Skeletal muscle tissue (tissue), 5 donors: ENCODE data around the gene MAP3K6. TPM values are rescaled to one million over a fixed set of nuclear protein-coding genes. Genes with fewer than 3 reads are reported as not detected.

Source experiments
- H3K27ac ChIP-seq: one replicate; pipeline ENCODE4 v1.7.0; 2013; ENCODE audit warnings: mild to moderate bottlenecking, low read depth, low read length, inconsistent platforms
- H3K27me3 ChIP-seq, 3 donors: one replicate each; pipeline ENCODE4 v1.7.0; 2013; ENCODE audit warnings: low read length in 3 of 3; ENCODE audit not compliant: control insufficient read depth in 3 of 3, insufficient read depth in 3 of 3
- H3K36me3 ChIP-seq, 3 donors: one replicate each; pipeline ENCODE4 v1.7.0; 2013; ENCODE audit warnings: low read length in 3 of 3; ENCODE audit not compliant: control insufficient read depth in 3 of 3, insufficient read depth in 3 of 3
- H3K4me1 ChIP-seq, 3 donors: one replicate each; pipeline ENCODE4 v1.7.0; 2013; ENCODE audit warnings: low read length in 3 of 3, mild to moderate bottlenecking in 3 of 3; ENCODE audit not compliant: control insufficient read depth in 3 of 3, insufficient read depth in 3 of 3
- H3K4me3 ChIP-seq, 3 donors: one replicate each; pipeline ENCODE4 v1.7.0; 2013; ENCODE audit warnings: low read length in 3 of 3
- H3K9ac ChIP-seq, 3 donors: one replicate each; pipeline ENCODE4 v1.7.0; 2013; ENCODE audit warnings: low read length in 3 of 3, mild to moderate bottlenecking in 3 of 3, moderate library complexity in 2 of 3, low read depth in 1 of 3
- H3K9me3 ChIP-seq, 3 donors: one replicate each; pipeline ENCODE4 v1.7.0; 2013; ENCODE audit warnings: low read length in 3 of 3; ENCODE audit not compliant: control insufficient read depth in 3 of 3
- small RNA-seq: library from RNA; depleted of rRNA; stranded (forward); fragments of <200 nt; gene quantifications from one replicate; pipeline ENCODE3, GENCODE V24; 2014
- total RNA-seq: library from RNA; depleted of rRNA; stranded (reverse); fragments of >200 nt; gene quantifications from one replicate; pipeline ENCODE4 v1.2.3, GENCODE V29; 2014
- donor health status: Osteomylitis.

Gene MAP3K6
- total RNA-seq, 1 donor from 2014 or later, result 4.2 TPM

- H3K27me3 ChIP-seq, result peaks cover 10 to 19% (median 15%) of the 10 kb centered on the region in 3 donors
- H3K36me3 ChIP-seq, result peaks cover 0 to 4% (median 0%) of the 10 kb centered on the region in 3 donors
- H3K9ac ChIP-seq, result no peak overlapping the region
- no peaks in the 10 kb centered on the region for H3K4me1 ChIP-seq
- no peak overlapping the region for H3K27ac ChIP-seq
- H3K4me3 ChIP-seq, result no peak overlapping the region
- no peaks in the 10 kb centered on the region for H3K9me3 ChIP-seq
Observed at GRCh38 chr1:27314737-27315136, 52.0 kb downstream of the MAP3K6 start.

DNA sequence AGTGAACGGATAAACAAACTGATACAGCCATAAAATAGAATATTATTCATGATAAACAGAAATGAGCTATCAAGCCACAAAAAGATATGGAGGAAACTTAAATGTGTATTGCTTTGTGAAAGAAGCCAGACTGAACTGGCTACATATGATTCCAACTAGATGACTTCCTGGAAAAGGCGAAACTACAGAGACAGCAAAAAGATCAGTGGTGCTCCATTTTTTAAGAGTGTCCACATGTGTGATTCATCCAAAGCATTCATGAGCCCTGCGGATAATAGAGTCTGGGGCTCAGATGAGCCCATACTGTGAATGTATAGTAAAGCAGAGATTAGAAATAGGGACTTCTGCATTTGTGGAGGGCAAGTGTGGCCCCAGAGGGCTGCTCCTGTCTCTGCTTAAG lies 52.6 kb downstream of the MAP3K6 start:
- no peak overlapping the region for H3K4me3 ChIP-seq
- no peaks in the 10 kb centered on the region for H3K9me3 ChIP-seq

DNA sequence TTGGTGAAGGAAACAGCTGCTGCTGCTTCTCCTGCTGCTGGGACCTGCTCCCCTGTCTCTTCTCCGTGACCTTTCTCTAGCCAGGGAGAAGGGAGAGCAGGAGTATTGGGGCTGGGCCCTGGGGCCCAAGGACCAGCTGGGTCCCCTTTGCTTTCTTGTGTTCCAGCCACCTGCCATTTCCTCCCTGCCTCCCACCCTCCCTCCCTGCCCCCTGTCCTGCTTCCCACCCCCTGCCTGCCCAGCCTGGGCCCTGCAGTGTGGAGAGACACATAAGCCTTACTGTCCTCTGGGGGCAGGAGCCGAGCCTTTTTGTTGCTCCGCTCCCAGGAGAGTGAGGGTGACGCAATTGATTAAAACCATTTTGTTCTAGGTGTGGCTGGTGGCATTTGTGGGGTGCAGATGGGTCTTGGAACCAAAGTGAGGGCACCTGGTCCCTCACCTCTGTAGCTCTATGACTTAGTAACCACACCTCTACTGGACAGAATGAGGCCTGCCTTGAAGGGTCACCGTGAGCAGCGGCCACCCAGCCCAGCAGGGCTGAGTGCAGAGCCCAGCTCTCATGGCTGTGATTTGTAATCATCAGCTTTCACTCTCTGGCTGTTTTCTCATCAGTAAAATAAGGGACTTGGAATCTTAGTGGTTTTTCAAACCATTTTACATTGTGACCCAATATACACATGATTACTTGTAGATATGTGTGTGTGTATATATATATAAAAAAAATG lies 58.7 kb downstream of the MAP3K6 start:
- Histone ChIP-seq H3K9me3 (no peaks in the 10 kb centered on the region), H3K27me3 (no peaks in the 10 kb centered on the region), H3K36me3 (peaks cover 27 to 38% (median 32%) of the 10 kb centered on the region in 3 donors), H3K4me1 (no peaks in the 10 kb centered on the region), H3K27ac (no peak overlapping the region), H3K4me3 (no peak overlapping the region), H3K9ac (no peak overlapping the region)

More for the DNA sequence above, 52.6 kb downstream of the MAP3K6 start:
- H3K27me3 ChIP-seq, result peaks cover 10 to 15% (median 14%) of the 10 kb centered on the region in 3 donors
- no peaks in the 10 kb centered on the region for H3K4me1 ChIP-seq
- peaks cover 0 to 4% (median 0%) of the 10 kb centered on the region in 3 donors for H3K36me3 ChIP-seq
- H3K27ac ChIP-seq, result no peak overlapping the region
- no peak overlapping the region for H3K9ac ChIP-seq

GRCh38 chr1:27306892-27307761 lies 59.6 kb downstream of the MAP3K6 start:
- Histone ChIP-seq H3K4me1 (no peaks in the 10 kb centered on the region), H3K27ac (no peak overlapping the region), H3K36me3 (peaks cover 34 to 45% (median 37%) of the 10 kb centered on the region in 3 donors), H3K9me3 (no peaks in the 10 kb centered on the region), H3K4me3 (no peak overlapping the region), H3K9ac (no peak overlapping the region), H3K27me3 (no peaks in the 10 kb centered on the region)

GRCh38 chr1:27306071-27306470 lies 60.7 kb downstream of the MAP3K6 start:
- no peak overlapping the region for H3K4me3 ChIP-seq
- no peak overlapping the region for H3K27ac ChIP-seq
- no peak overlapping the region for H3K9ac ChIP-seq
- H3K9me3 ChIP-seq, result no peaks in the 10 kb centered on the region
- H3K4me1 ChIP-seq, result peaks cover 2 to 8% (median 4%) of the 10 kb centered on the region in 3 donors
- H3K27me3 ChIP-seq, result no peaks in the 10 kb centered on the region
- peaks cover 43 to 51% (median 47%) of the 10 kb centered on the region in 3 donors for H3K36me3 ChIP-seq

Small RNA genes within 50 kb of the gene (small RNA-seq; reads per million reads assigned to genes)
- not detected for gene RNU6-48P

Other genes starting within 250 kb of the MAP3K6 start
- 1.6 TPM for gene SLC9A1, start 211.8 kb downstream of the MAP3K6 start, total RNA-seq
- 13.0 TPM for gene WDTC1, start 132.3 kb downstream of the MAP3K6 start, total RNA-seq
- gene TMEM222, start 44.8 kb downstream of the MAP3K6 start, total RNA-seq, result 14.1 TPM
- gene SYTL1, start 24.9 kb downstream of the MAP3K6 start, total RNA-seq, result under 0.01 TPM
- not detected for gene FCN3, start 7.9 kb upstream of the MAP3K6 start, total RNA-seq
- not detected for gene CD164L2, start 16.4 kb upstream of the MAP3K6 start, total RNA-seq
- gene GPR3, start 25.7 kb upstream of the MAP3K6 start, total RNA-seq, result under 0.01 TPM
- 25.6 TPM for gene WASF2, start 123.2 kb upstream of the MAP3K6 start, total RNA-seq
- 19.8 TPM for gene AHDC1, start 237.2 kb upstream of the MAP3K6 start, total RNA-seq